ENCODE measurements around the gene INSIG1.

GRCh38 chr7:155357573-155358041, 59.9 kb downstream of the INSIG1 start:
- TF ChIP-seq, protein P1, sequence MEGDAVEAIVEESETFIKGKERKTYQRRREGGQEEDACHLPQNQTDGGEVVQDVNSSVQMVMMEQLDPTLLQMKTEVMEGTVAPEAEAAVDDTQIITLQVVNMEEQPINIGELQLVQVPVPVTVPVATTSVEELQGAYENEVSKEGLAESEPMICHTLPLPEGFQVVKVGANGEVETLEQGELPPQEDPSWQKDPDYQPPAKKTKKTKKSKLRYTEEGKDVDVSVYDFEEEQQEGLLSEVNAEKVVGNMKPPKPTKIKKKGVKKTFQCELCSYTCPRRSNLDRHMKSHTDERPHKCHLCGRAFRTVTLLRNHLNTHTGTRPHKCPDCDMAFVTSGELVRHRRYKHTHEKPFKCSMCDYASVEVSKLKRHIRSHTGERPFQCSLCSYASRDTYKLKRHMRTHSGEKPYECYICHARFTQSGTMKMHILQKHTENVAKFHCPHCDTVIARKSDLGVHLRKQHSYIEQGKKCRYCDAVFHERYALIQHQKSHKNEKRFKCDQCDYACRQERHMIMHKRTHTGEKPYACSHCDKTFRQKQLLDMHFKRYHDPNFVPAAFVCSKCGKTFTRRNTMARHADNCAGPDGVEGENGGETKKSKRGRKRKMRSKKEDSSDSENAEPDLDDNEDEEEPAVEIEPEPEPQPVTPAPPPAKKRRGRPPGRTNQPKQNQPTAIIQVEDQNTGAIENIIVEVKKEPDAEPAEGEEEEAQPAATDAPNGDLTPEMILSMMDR (conservative IDR thresholded peaks at IDR 0.05; ENCODE audit: low read depth, low read length) = no peak
- TF ChIP-seq, protein P2, sequence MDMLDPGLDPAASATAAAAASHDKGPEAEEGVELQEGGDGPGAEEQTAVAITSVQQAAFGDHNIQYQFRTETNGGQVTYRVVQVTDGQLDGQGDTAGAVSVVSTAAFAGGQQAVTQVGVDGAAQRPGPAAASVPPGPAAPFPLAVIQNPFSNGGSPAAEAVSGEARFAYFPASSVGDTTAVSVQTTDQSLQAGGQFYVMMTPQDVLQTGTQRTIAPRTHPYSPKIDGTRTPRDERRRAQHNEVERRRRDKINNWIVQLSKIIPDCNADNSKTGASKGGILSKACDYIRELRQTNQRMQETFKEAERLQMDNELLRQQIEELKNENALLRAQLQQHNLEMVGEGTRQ (IDR thresholded peaks at IDR 0.05; ENCODE audit: low read depth, low read length) = no peak
- TF ChIP-seq POLR2A (IDR thresholded peaks at IDR 0.05; ENCODE audit: low read depth, low read length) (no peak), RFX5 (IDR thresholded peaks at IDR 0.05; ENCODE audit: low read depth, low read length) (no peak), RCOR1 (IDR thresholded peaks at IDR 0.05; ENCODE audit: insufficient replicate concordance, low read length) (no peak), SMC3 (IDR thresholded peaks at IDR 0.05; ENCODE audit: low read depth, low read length) (no peak), MXI1 (IDR thresholded peaks at IDR 0.05; ENCODE audit: borderline replicate concordance, low read depth, low read length) (no peak), BHLHE40 (IDR thresholded peaks at IDR 0.05; ENCODE audit: low read depth, low read length) (no peak), CHD1 (IDR thresholded peaks at IDR 0.05; ENCODE audit: low read depth, low read length) (no peak), MAFK (IDR thresholded peaks at IDR 0.05; ENCODE audit: low read depth, low read length) (no peak), MAZ (IDR thresholded peaks at IDR 0.05; ENCODE audit: borderline replicate concordance, low read depth, low read length) (no peak), FOS (IDR thresholded peaks at IDR 0.05; ENCODE audit: low read depth, low read length) (no peak), RAD21 (IDR thresholded peaks at IDR 0.05; ENCODE audit: low read length) (no peak)
- TF ChIP-seq, protein P3, sequence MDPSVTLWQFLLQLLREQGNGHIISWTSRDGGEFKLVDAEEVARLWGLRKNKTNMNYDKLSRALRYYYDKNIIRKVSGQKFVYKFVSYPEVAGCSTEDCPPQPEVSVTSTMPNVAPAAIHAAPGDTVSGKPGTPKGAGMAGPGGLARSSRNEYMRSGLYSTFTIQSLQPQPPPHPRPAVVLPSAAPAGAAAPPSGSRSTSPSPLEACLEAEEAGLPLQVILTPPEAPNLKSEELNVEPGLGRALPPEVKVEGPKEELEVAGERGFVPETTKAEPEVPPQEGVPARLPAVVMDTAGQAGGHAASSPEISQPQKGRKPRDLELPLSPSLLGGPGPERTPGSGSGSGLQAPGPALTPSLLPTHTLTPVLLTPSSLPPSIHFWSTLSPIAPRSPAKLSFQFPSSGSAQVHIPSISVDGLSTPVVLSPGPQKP (IDR thresholded peaks at IDR 0.05; ENCODE audit: borderline replicate concordance, low read depth, low read length) = no peak

All from IMR-90 (cell line).